Ovary (tissue), 9 donors: ENCODE data around the gene CDK15. TPM values are rescaled to one million over a fixed set of nuclear protein-coding genes. Genes with fewer than 3 reads are reported as not detected.

ENCODE experiments used
- DNase-seq, 5 donors: peaks; one replicate each; pipeline ENCODE4 v3.0.0-alpha.2; 2019 to 2020
- H3K27ac ChIP-seq, 2 donors: fragments of 200-600 bp; one replicate each; pipeline versions ENCODE4 v1.5.1 to v1.8.0; 2019 to 2022
- H3K27me3 ChIP-seq: fragments of 200-600 bp; one replicate; pipeline ENCODE4 v1.8.0; 2022
- H3K36me3 ChIP-seq: fragments of 200-600 bp; sonication (generic); one replicate; pipeline ENCODE4 v1.5.1; 2019
- H3K4me1 ChIP-seq: one replicate; pipeline ENCODE4 v1.8.1; 2013; ENCODE audit warnings: mild to moderate bottlenecking, moderate library complexity; ENCODE audit not compliant: insufficient read depth
- H3K4me3 ChIP-seq: fragments of 200-600 bp; sonication (generic); one replicate; pipeline ENCODE4 v1.5.1; 2017
- H3K9me3 ChIP-seq, 2 donors: fragments of 200-600 bp in 1 of 2; sonication (generic) in 1 of 2; one replicate each; pipeline versions ENCODE4 v1.5.1 to v1.8.1; 2013 to 2019; ENCODE audit warnings: mild to moderate bottlenecking in 1 of 2, moderate library complexity in 1 of 2
- CTCF ChIP-seq, 3 donors: fragments of 450-650 bp in 2 of 3; fragments of 200-600 bp in 1 of 3; IDR thresholded peaks; one replicate each; pipeline versions ENCODE4 v1.5.1 to v1.8.0; 2016 to 2022; ENCODE audit warnings: antibody characterized with exemption in 3 of 3, mild to moderate bottlenecking in 1 of 3
- EP300 ChIP-seq: sonication (generic); formaldehyde crosslinking; IDR thresholded peaks from one replicate; pipeline ENCODE4 v1.6.1; 2017; ENCODE audit warnings: antibody characterized with exemption
- POLR2A ChIP-seq: fragments of 450-650 bp; IDR thresholded peaks from one replicate; pipeline ENCODE4 v1.6.1; 2017; ENCODE audit warnings: antibody characterized with exemption, mild to moderate bottlenecking, moderate library complexity
- WGBS, 3 donors: extraction: QIAGEN DNeasy Blood & Tissue Kit in 1 of 3; methylation state at CpG; one replicate each; pipeline versions ENCODE4 v1.1.5 to v1.1.7; 2013 to 2017; 5-methylcytosine and 5-hydroxymethylcytosine counted together
- intact Hi-C, 4 donors: fragments of 100-400 bp; cut with DNase I; formaldehyde crosslinking; loops; one replicate each; pipeline versions ENCODE4 v1.11.0 to v1.15.1; 2022 to 2023
- polyA plus RNA-seq, 2 donors: library from polyadenylated mRNA; stranded (reverse); fragments of 200-250 nt in 1 of 2; fragments of 350-450 nt in 1 of 2; fragmentation: Illumina TruSeq in 1 of 2; extraction: RNeasy Lipid Tissue Mini Kit (QIAGEN cat#74804) in 1 of 2; gene quantifications; one replicate each; pipeline ENCODE4 v1.2.3, GENCODE V29; 2013 to 2014
- total RNA-seq, 7 donors: library from RNA; depleted of rRNA in 2 of 7; stranded (reverse); fragments of >200 nt in 2 of 7; fragmentation: NEBNext Ultra II Directional in 3 of 7; extraction: Animal tissue kit (Norgen Biotek cat#: 25700) in 3 of 7; gene quantifications; one replicate each; pipeline versions ENCODE4 v1.1.0 to v1.2.4, GENCODE V29; 2016 to 2023
- donor health status: DM: no; HTN: no; CAD: no; lungs with moderate emphysema.
- donor health status: DM: no; HTN: no; CAD: no.
- donor health status: Bipolar disorder and iron deficiency.
- donor health status: DM: yes; HTN: yes; CAD: no.
- donor health status: DM: no; HTN: no; CAD: no.
- donor health status: DM: yes; HTN: yes; CAD: no.

CDK15 gene
- total and polyA plus RNA-seq, 9 donors = 3.7 to 14.9 (median 5.3) TPM

GRCh38 chr2:201888426-201888800, 82.1 kb downstream of the CDK15 start:
- H3K36me3 ChIP-seq = no peaks in the 10 kb centered on the region
- H3K27ac ChIP-seq = no peak overlapping the region
- 8 to 17% (median 12%) methylated on average over 8 of the region's 8 CpGs for WGBS, 3 donors
- H3K27me3 ChIP-seq = no peaks in the 10 kb centered on the region
- TF ChIP-seq POLR2A (no peak), CTCF (IDR thresholded peaks at IDR 0.05) (no peak), EP300 (no peak)
- no peak for DNase-seq
- H3K9me3 ChIP-seq = no peaks in the 10 kb centered on the region
- intact Hi-C loops = no loop called here
- H3K4me1 ChIP-seq = peaks cover 2% of the 10 kb centered on the region
- no peak overlapping the region for H3K4me3 ChIP-seq

GRCh38 chr2:201890453-201890852, 84.1 kb downstream of the CDK15 start:
- no peaks in the 10 kb centered on the region for H3K9me3 ChIP-seq
- DNase-seq = no peak
- no peaks in the 10 kb centered on the region for H3K27me3 ChIP-seq
- no peak overlapping the region for H3K4me3 ChIP-seq
- TF ChIP-seq POLR2A (no peak), CTCF (IDR thresholded peaks at IDR 0.05) (no peak), EP300 (no peak)
- no peak overlapping the region for H3K27ac ChIP-seq
- no peaks in the 10 kb centered on the region for H3K4me1 ChIP-seq
- intact Hi-C loops = no loop called here
- H3K36me3 ChIP-seq = no peaks in the 10 kb centered on the region

- no peaks in the 10 kb centered on the region for H3K36me3 ChIP-seq
- no peaks in the 10 kb centered on the region for H3K4me1 ChIP-seq
- H3K4me3 ChIP-seq = no peak overlapping the region
- 91 to 92% (median 92%) methylated on average over 6 of the region's 6 CpGs for WGBS, 3 donors
- no peak for TF ChIP-seq POLR2A
- no peak for TF ChIP-seq CTCF (IDR thresholded peaks at IDR 0.05)
- no peak for TF ChIP-seq EP300
- no peak for DNase-seq
- no peak overlapping the region for H3K27ac ChIP-seq
- no peaks in the 10 kb centered on the region for H3K9me3 ChIP-seq
- H3K27me3 ChIP-seq = no peaks in the 10 kb centered on the region
- intact Hi-C loops = no loop called here
Observed at GRCh38 chr2:201891676-201892075, 85.3 kb downstream of the CDK15 start.

GRCh38 chr2:201892516-201892915, 86.2 kb downstream of the CDK15 start:
- H3K27me3 ChIP-seq = no peaks in the 10 kb centered on the region
- TF ChIP-seq CTCF (IDR thresholded peaks at IDR 0.05) (no peak), EP300 (no peak), POLR2A (no peak)
- H3K4me3 ChIP-seq = no peak overlapping the region
- H3K4me1 ChIP-seq = no peaks in the 10 kb centered on the region
- WGBS, 3 donors = 92 to 95% (median 94%) methylated on average over 5 of the region's 5 CpGs
- intact Hi-C loops = no loop called here
- no peak for DNase-seq
- no peak overlapping the region for H3K27ac ChIP-seq
- H3K9me3 ChIP-seq = no peaks in the 10 kb centered on the region
- H3K36me3 ChIP-seq = no peaks in the 10 kb centered on the region

- Histone ChIP-seq H3K36me3 (no peaks in the 10 kb centered on the region), H3K4me1 (no peaks in the 10 kb centered on the region), H3K27me3 (no peaks in the 10 kb centered on the region), H3K9me3 (no peaks in the 10 kb centered on the region), H3K27ac (no peak overlapping the region), H3K4me3 (no peak overlapping the region)
- no peak for DNase-seq
- WGBS, 3 donors = 66 to 80% (median 69%) methylated on average over 2 of the region's 2 CpGs
- TF ChIP-seq CTCF (IDR thresholded peaks at IDR 0.05) (no peak), EP300 (no peak), POLR2A (no peak)
- intact Hi-C loops = no loop called here
Observed at GRCh38 chr2:201900362-201900761, 94.0 kb downstream of the CDK15 start.
